ENCODE data around the gene LRP1B.
A peak's percentile ranks its signal among the peaks of the same experiment; 100 is the strongest.

The LRP1B gene

DNA sequence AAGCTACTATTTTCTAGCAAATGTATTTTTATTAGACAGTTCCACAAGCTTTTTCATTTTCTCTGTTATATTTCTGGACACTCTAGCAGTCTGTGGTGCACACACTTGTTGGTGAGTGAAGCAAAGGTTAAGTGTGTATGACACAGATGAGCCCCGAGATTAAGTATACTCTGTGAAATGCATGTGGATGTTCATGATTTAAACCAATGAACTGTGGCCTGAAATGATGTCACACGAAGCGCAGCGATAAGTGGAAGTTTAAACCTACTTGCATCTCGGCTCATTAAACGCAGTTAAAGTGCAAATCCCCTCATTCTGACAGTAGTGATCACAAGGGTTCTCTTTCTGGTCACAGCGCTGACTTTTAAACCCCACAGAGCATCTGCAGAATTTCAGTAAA is 1861.8 kb downstream of the LRP1B start:
- no peak for FAIRE-seq

DNA sequence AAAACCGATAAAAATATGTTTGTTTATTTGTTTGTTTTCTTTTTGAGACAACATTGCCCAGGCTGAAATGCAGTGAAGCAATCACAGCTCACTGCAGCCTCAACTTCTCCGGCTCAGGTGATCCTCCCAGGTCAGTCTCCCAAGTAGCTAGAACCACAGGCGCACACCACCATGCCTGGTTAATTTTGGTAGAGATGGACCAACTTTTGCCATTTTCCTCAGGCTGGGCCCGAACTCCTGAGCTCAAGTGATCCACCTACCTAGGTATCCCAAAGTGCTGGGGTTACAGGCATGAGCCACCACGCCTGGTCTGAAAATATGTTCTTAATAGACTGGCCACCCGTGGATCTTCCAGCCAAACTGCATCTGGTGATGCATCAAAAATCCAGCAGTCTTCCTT is 1867.9 kb downstream of the LRP1B start:
- no peak for FAIRE-seq

DNA sequence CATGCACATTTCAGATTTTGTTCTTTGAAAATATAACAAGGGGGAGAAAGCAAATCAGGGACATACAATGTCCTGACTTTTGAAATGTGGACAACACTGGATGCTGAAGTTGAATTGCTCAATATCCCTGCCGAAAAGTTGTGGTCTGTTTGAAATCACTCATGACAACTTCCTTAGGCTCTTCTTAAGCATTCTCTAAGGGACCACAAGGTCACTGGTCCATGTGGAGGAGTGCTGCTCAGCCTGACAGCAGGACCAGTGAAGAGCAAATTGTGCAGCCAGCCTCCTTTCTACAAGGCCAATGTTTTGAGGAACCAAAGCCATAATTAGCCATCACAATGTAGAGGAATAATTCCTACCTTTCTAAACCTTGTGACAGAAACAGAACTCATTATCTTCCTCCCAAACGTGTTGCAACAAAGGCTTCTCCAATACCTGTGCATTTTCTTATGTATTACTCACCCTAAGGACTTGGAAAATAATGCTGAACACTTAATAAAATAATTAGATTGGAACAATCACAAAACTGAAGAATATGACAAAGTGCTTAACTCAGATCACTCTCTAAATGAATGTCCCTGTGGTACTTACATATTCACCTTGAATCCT is 1873.0 kb downstream of the LRP1B start:
- FAIRE-seq: no peak

DNA sequence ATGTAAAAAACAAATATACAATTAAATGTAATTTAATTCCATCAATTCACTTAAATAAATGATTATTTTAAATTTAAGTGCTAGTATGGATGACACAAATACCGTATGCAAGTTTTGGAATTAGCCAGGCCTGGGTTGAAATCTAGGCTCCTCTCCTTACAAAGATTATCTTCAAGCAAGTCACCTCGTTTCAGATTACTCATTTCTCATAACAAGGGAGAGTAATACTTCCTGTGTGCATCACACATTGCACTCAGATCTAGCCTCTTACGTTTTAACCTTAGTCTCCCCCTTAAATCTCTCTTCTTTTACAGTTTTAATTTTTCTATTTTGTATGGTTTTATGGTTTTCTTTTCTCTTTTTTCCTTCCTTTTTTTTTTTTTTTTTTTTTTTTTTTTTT is 1874.7 kb downstream of the LRP1B start:
- no peak for FAIRE-seq

DNA sequence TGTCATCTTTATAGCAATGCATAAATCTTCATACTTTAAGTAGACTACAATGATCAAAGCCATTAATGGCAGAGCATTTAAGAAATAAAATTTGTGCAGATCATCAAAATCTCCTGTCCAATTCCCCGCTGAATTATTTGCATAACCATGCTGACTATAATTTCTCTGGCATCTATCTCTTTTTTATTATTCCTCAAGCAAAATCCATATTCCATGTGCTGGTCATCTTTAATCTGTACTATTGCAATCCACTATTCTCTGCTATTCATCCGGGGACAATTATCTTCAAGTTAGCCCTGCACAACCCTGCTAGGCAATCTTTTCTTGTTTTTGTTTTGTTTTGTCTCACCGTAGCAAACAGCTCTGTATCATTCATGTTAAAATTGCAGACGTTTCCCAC is 1881.0 kb downstream of the LRP1B start:
- FAIRE-seq: no peak

DNA sequence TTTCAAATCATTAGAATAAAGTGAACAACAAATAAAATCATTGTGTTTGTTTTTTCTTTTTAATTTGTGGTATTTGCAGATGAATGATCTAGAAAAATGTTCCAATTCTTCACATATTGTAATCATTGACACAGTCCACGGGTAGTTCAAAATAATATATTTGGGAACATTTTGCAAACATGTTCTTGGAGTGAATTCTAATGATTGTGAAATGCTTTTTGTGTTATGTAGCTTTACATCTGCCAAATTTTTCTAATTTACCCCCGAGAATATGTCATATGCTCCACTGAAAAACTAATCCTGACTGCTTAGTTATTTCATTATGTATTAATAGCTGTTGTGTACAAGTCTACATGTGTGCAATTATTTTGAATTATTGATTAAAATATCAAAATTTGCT is 1882.2 kb downstream of the LRP1B start:
- FAIRE-seq: no peak

DNA sequence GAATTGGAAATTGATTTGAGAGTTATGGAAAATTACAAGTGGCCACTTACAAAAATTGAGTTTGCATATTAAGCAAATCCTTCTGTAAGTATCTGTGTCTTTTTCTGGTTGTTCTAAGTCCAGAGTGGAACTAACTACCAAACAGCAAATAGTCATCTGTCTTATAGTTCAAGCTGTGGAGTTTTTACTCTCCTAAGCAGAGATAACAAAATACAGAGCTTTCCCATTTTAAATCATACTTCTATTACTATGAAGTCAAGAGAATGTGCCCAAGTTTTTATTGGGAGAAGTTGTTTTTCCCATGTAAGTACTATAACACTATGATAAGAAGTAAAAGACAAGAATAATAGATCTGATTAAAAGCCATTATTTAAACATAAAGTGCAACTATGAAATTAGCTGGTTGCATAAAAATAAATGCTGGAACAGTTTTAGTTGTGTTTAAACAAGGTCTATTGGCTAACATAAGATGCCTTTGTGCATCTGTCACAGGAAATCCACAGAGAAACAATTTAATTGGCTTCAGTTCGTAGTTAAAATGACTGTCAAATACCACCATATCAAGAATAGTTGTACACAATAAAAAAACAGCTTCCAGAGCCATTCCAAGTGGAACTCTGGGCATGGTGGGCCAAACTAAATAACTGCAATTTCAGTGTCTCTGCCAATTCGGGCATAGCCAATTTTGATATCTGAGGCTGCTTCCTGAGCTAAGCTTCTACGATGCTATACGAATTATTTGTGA is 1883.2 kb downstream of the LRP1B start:
- no peak for FAIRE-seq

DNA sequence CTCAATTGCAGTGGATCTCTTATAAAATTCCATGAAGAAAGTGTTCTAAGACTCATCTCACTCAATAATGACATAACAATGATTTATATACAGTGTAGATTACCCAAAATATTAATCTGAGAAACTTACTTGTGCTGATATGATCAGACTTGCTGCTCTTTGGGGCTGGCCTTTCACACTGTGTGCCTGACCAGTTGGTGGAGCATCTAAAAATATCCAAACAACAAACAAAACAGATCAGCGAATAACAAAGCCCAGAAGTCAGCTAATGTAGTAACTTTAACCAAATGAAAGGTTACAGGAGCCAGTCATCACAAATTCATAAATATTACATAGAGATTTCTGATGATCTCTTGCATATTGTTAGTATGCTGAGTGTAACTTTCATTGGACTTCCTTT is 1883.9 kb downstream of the LRP1B start:
- FAIRE-seq: no peak

DNA sequence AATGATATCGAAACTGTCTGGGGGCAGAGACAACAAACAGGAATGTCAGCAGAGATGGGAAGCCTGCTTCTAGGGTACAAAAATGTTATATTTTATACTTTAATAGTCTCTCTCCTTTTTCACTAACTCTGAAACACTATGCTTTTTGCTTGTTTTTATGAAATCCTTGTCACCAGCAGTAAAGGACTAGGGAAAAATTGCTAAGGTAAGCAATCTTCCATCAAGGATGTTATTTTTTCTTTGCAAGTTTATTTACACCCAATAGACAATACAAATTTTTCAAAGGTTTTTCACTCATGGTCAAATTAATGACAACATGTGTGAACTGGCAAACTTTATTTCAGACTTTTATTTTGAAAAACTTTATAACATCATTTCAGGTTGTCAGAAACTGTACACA is 1884.8 kb downstream of the LRP1B start:
- no peak for FAIRE-seq

DNA sequence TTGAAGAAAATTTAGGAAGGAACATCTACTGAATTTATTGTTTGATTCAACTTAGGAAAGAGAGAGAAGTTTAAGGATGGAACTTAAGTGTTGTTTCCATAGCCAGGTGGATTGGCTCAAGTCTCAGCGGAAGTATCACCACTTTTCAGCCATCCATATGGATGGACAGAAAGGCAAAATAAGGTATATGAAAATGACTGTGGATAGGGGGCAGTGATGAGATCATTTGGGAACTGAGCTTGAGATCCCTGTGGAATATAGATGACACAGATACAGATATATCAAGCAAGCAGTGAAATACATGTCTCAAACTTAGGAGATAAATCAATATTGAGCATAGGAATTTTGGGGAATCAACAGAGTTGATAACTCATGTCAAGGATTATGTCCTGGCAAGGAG is 1887.9 kb downstream of the LRP1B start:
- no peak for FAIRE-seq

DNA sequence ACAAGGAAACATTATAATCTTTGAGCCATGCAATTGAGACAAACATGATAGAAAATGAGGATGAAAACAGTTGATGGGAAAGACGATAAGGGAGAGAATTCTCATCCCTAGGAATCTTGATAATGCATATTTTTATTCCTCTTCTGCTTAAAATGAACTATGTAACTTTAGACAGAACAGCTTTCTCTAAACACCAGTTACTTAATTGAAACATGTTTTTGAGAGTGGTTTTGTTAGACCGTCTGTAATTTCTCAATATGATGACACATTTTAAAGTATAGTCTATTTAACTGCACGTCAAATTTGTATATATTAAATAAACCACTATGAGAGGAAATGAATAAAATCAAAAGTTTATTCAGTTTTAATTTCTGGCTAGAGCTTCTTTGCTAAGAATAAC is 1896.7 kb downstream of the LRP1B start:
- FAIRE-seq: no peak

DNA sequence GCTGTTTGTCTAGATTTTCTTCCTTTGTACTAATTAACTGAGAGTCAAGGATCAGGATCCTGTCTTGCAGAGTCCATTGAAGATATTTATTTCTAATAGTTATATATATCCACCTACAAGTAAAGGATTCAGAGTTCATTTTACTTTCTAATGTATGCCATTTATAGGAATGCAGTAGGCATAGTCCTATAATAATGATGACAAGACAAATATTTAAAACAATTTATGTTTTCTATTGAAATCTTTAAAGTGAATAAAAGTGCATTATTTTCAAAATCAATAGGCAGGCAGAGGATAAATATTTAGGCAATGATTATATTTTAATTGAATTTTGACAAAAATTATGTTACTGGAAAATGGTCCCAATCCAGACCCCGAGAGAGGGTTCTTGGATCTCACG is 1919.9 kb downstream of the LRP1B start:
- peak; percentile 17 for FAIRE-seq

DNA sequence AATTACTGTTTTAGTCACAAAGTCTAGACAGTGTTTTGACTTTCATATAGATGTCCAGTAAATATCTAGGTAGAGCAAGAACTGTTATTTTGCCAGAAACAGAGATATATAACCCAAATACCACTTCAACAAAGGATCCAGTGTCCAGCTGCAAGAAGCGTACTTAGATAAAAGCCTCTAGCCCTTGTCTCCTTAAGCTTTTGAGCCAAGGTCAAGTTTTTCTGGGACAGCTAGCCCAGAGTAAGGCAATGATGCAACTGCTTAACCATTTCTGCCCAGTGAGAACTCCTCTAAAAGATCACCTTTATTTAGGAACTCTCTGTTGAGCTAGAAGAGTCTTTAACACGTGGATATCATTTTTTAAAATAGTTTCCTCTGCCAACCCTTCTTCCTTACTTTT is 1925.7 kb downstream of the LRP1B start:
- FAIRE-seq: no peak

DNA sequence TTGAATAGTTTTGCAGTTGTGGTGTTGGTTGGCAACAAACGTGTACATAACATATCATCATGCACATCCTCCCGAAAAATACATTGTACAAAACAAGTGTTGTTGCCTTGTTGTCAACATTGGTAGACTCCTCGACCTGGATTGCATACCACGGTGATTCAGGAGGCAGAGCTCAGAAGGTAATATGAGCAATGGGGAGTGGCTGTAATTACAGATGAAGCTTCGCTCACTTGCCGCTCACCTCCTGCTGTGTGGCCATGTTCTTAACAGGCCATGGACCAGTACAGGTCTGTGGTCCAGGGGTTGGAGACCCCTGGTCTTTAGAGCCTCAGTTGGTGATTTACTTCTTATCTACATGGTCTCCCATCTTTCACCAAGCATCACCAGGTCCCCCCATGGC is 1927.5 kb downstream of the LRP1B start:
- no peak for FAIRE-seq

DNA sequence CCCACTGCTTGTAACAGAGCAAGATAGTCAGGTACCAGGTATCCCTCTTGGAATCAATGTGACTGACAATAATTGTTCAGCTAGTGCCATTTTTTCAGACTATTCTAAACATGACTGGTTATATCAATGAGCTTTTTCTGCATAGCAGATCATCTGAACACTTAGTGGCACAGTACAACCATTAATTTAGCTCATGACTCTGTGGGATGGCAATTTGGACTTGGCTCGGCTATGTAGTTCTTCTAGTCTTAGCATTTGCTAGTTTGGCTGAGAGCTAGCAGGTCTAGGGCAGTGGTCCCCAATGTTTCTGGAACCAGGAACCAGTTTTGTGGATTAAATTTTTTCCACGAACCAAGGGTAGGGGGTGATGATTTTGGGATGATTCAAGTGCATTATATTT is 1929.2 kb downstream of the LRP1B start:
- FAIRE-seq: no peak

DNA sequence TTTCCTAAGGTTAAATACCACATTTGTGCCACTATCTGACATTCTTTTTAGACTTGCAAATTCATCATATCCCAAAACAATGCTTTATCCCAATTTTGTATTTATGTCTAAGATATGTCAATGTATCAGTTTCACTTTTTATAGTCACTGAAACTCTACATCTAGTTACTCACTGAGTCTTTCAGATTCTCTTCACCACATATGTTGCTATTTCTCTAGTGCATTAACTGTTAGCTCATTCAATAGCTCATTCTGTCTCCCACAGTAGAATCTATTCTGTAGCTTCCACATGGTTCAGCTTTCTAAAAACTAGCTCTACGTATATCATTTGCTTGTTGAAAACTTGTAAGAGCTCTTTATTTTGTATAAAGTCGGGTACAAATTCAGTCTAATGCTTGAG is 1930.1 kb downstream of the LRP1B start:
- FAIRE-seq: no peak

DNA sequence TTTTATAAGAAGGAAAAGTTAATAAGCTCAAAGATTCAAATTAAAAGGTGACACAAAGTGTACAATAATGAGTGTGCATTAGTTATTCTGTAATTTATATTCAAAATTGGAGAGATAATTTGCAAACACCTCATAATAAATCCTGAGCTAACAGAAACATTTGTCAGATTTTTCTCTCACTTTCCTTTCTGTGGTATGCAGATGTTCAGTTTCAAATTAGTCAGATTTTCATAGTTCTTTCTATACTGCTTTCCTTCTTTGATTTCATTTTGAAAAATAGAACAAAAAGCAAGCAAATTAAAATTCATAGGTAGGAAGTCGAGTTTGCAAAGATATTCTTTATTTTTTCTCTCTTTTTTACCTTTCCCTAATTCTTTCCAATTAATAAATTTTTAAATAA is 1930.5 kb downstream of the LRP1B start:
- no peak for FAIRE-seq

DNA sequence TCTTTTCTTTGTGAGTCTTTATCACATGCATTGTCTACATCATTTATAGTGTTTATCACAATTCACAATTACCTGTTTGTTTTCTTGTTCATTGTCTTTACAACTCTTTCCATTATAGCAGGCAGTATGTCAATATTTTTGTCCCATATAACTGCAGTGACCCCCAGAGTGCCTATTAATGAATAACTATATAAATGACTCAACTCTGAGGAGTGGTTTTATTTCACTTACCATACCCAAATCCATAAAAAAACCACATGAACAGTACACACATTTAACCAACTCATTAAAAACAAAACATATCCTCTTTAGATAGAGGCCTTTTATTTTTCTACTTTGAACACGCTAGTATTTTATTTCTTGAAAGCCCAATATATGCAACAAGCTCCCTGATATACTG is 1931.5 kb downstream of the LRP1B start:
- FAIRE-seq: no peak

DNA sequence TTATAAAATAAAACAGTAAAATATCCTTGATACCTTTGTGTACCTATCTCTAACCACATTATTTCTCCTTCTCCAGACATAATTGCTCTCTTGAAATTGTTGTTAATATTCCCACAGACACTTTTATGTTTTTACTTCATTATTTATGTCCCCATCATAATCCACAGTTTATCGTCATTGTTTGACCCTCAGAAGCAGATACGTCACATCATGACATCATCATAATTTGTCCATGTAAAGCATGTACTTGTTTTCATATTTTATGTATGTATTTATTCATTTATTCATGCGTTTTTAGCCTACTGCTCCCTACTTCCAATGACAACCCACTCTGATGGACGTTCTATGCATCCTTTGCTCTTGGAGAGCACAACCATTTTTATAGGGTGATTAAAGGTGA is 1943.7 kb downstream of the LRP1B start:
- no peak for FAIRE-seq

DNA sequence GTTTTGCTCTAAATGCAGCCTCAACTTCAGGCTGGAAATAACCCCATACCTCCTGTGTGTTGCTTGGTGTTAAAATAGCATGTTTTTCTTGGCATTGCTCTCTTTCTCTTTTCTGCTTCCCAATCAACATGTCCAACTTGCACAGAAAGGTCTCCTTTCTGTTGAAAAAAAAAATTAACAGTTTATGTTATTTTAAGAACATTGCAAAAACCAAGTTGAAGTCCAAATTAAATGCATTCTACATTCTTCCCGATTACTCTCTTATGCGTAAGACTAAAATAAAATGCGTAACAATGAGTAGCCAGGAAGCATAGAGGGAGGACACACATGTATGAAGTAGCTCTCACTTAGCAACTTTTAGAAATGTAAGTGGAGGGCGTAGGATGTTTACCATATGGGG is 1944.5 kb downstream of the LRP1B start:
- FAIRE-seq: no peak

DNA sequence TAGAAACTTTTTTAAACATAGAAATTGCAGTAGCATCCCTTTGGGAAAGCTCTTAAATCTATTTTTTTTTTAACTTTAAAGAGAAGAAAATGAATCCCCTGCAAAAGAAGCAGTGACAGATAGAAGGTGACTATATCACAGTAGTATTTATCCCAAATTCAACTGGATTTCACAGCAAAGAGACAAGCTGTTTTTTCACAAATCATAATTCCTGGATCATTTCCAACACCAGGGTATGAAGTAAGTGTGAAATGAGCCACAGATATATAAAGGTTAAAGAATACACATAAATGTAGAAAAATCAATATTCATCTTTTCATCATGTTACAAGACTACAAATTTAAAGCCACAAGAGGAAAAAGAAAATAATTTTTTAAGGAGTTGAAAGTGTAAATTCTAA is 1945.7 kb downstream of the LRP1B start:
- no peak for FAIRE-seq

DNA sequence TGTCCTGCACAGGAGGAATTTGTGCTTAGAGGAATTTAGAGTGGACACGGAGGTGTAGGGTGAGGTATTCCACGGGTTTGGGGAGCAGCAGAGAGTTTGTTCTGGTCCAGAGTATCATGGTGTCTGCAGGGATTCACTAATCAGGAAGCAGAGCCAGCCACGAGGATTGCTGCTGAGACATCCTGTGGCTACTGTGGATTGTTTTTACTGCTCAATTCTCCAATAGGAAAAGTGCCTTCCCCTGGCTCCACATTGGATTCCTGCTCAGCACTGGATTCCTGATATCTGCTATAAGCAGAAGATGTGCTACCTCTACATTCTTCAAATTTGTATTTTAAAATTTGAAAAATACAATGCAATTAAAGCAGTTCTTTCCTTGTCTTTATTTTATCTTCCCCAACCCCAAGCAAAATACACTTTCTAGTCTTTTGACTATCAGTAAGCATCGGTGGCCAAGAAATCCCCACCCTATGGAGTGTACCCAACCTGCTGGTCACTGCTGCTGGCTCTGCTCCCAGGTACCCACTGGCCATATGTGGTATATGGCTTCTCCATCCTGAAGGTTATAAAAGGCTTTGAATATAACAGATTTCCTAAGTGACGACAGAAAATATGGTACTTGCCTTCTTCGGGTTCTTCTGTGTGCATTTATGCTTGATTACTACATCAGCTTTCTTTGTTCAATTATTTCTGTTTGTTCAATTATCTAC is 1947.6 kb downstream of the LRP1B start:
- FAIRE-seq: no peak
